Kidney capillary endothelial cell (primary cell): ENCODE data around the gene NDUFB7.

ENCODE experiments used
- DNase-seq: peaks from one replicate; pipeline ENCODE4 v3.0.0-alpha.2; 2018; ENCODE audit warnings: low spot score

NDUFB7 gene

DNA sequence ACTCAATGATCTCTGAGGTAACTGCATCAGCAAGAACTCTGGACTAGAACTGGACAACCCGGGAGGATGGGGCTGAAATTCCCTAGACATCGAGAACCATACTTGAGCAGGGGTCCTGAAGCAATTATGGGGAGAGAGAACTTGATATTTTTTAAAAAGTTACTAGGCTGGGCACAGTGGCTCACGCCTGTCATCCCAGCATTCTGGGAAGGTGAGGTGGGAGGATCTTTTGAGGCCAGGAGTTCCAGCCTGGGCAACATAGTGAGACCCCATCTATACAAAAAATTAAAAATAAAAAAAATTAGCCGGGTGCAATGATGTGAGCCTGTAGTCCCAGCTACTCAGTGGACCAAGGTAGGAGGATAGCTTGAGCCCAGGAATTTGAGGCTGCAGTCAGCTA, 51.3 kb downstream of the NDUFB7 start:
- no peak for DNase-seq

- peak; percentile 95 for DNase-seq
These were observed 51.9 kb downstream of the NDUFB7 start for GRCh38 chr19:14519860-14520407.

DNA sequence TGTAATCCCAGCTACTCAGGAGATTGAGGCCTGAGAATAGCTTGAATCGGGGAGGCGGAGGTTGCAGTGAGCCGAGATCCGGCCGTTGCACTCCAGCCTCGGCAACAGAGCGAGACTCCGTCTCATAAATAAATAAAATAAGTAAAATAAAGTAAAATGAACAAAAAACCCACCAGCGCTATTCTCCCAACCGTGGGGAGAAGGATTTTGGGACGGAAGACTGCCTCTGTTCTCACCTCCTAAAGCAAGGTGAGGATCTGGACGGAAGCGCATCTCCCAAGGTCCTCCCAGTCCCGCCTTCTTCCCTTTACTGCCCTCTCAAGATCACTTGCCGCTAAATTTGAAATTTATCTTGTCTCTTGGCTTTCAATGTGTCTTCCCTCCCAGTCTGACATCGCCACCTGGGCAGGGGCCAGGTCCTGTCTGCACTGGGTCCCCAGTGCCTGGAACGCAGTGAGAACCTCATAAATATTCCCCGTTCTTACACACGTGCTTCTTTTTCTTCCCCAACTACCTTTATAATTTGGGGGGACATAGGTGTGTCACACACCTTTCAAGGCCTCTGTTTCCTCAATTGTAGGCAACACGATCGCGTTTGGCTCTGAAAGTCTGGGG, 52.5 kb downstream of the NDUFB7 start:
- no peak for DNase-seq

DNA sequence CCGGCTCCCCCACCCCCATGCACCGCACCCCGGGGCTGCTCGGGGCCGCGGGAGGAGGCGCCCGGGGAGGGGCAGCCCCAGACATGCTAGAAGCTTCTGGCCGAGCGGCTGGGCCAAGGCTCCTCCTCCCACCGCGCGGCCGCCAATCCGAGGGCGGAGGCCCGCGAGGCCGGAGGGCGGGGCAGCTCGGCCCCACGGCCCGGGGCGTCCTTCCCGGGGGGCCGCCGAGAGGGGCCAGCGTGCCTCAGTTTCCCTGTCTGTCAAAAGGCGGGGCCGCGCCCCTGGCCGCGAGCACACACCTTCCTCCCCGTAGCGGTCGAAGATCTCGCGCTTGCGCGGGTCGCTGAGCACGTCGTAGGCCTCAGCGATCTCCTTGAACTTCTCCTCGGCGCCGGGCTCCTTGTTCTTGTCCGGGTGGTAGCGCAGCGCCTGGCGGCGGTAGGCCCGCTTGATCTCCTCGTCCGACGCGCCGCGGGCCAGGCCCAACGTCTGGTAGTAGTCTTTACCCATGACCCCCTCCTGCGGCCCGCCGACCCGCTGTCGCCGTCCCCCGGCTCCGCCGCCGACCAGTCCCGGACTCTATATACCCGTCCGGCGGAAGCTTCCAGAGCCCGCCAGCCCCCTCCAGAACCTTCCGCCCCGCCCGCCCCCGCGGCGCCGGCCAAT, 53.9 kb downstream of the NDUFB7 start, which contains the start of gene DNAJB1:
DNAJB1 (minus strand) TSS at position 558 of the 666 bp plus-strand sequence; CDS start at position 510, 48 bp downstream.
- peak; percentile 55 for DNase-seq

DNA sequence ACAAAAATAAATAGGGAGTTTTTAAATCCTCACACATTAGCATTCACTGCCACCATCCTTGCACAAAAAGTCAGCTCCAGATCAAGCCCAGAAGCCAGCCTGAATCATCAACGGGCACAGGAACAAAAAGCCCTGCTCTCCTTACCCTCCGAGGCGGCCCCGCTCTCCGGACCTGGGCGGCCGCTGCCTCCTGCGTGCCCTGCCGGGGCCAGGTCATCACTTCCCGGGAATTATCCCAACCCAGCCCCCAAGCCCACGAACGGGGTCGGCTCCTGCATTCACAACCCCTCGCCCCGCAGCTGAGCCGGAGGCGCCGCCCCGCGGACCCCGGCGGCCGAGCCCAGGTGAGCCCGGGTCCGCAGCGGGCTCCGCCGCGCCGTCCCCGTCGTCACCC, 54.4 kb downstream of the NDUFB7 start:
- no peak for DNase-seq

GRCh38 chr19:14516746-14517438, 55.0 kb downstream of the NDUFB7 start:
- DNase-seq = no peak
